NOMO-1 (cell line): ENCODE results near the gene PTCSC3.

Source experiments
- DNase-seq, 2 experiments: peaks; one replicate each; lab custom pipeline; 2025; ENCODE audit not compliant: unreplicated experiment in 2 of 2; lab: John Stamatoyannopoulos, UW

PTCSC3 gene

GRCh38 chr14:36176524-36176923 lies at the start of gene PTCSC3:
TSS of gene PTCSC3 (minus strand) at chr14:36176722.
- DNase-seq, result no peak

- DNase-seq, result no peak
These were observed 49.6 kb upstream of the PTCSC3 start for GRCh38 chr14:36226164-36226563.

- no peak for DNase-seq
These were observed 47.7 kb upstream of the PTCSC3 start for GRCh38 chr14:36224176-36224575.

GRCh38 chr14:36223558-36223957 lies 47.0 kb upstream of the PTCSC3 start:
- DNase-seq, result no peak

GRCh38 chr14:36222952-36223468 lies 46.5 kb upstream of the PTCSC3 start:
- no peak for DNase-seq

- DNase-seq, result no peak
These were observed 45.8 kb upstream of the PTCSC3 start for GRCh38 chr14:36222337-36222736.

GRCh38 chr14:36221112-36221511 lies 44.6 kb upstream of the PTCSC3 start:
- no peak for DNase-seq

GRCh38 chr14:36217732-36218131 lies 41.2 kb upstream of the PTCSC3 start:
- DNase-seq, result no peak

GRCh38 chr14:36217027-36217426 lies 40.5 kb upstream of the PTCSC3 start:
- DNase-seq, result no peak

GRCh38 chr14:36215217-36215598 lies 38.7 kb upstream of the PTCSC3 start:
- DNase-seq, result no peak

- DNase-seq, result no peak
These were observed 38.1 kb upstream of the PTCSC3 start for GRCh38 chr14:36214476-36215216.

- DNase-seq, result no peak
These were observed 36.5 kb upstream of the PTCSC3 start for GRCh38 chr14:36212987-36213386.

GRCh38 chr14:36212577-36212976 lies 36.1 kb upstream of the PTCSC3 start:
- no peak for DNase-seq

GRCh38 chr14:36208690-36209278 lies 32.3 kb upstream of the PTCSC3 start:
- DNase-seq, result no peak

- DNase-seq, result no peak
These were observed 31.0 kb upstream of the PTCSC3 start for GRCh38 chr14:36207500-36207899.

- DNase-seq, result no peak
These were observed 28.0 kb upstream of the PTCSC3 start for GRCh38 chr14:36204461-36205073.

GRCh38 chr14:36198378-36198777 lies 21.9 kb upstream of the PTCSC3 start:
- no peak for DNase-seq

- DNase-seq, result no peak
These were observed 18.1 kb upstream of the PTCSC3 start for GRCh38 chr14:36194663-36195062.

GRCh38 chr14:36192530-36192929 lies 16.0 kb upstream of the PTCSC3 start:
- DNase-seq, result no peak

GRCh38 chr14:36183402-36183801 lies 6.9 kb upstream of the PTCSC3 start:
- DNase-seq, result no peak

- no peak for DNase-seq
These were observed 4.9 kb upstream of the PTCSC3 start for GRCh38 chr14:36181417-36181816.

- no peak for DNase-seq
These were observed 967 bp upstream of the PTCSC3 start for GRCh38 chr14:36177489-36177888.
